Measurements from ENCODE around the gene PTER. TPM values are rescaled to one million over a fixed set of nuclear protein-coding genes. Genes with fewer than 3 reads are reported as not detected.

PTER gene
- total RNA-seq, 1 donor, result 29.7 TPM

DNA sequence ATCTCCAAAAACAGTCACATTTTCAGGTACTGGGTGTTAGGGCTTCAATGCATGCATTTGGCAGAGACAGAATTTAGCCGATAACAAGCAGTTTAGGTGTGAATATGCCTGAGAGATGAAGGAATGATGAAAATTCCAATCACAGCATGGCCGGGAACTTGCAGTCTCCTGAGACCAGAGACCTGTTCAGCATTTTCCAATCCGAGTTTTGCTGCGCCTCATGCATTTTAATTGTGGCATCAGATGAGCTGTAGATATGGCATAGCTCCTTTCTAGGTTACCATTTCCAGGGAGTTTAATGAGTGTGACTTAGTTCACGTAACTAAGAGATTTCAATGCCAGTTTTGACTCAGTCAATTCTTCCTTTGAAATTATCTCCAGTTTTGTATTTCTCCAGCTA is 99.3 kb downstream of the PTER start:
- TF ChIP-seq, protein P1, sequence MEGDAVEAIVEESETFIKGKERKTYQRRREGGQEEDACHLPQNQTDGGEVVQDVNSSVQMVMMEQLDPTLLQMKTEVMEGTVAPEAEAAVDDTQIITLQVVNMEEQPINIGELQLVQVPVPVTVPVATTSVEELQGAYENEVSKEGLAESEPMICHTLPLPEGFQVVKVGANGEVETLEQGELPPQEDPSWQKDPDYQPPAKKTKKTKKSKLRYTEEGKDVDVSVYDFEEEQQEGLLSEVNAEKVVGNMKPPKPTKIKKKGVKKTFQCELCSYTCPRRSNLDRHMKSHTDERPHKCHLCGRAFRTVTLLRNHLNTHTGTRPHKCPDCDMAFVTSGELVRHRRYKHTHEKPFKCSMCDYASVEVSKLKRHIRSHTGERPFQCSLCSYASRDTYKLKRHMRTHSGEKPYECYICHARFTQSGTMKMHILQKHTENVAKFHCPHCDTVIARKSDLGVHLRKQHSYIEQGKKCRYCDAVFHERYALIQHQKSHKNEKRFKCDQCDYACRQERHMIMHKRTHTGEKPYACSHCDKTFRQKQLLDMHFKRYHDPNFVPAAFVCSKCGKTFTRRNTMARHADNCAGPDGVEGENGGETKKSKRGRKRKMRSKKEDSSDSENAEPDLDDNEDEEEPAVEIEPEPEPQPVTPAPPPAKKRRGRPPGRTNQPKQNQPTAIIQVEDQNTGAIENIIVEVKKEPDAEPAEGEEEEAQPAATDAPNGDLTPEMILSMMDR (IDR thresholded peaks at IDR 0.05; ENCODE audit: extremely low read depth, low read depth, low read length), result no peak
- no peak for DNase-seq (ENCODE audit: insufficient read length, low spot score, missing footprints)
- Histone ChIP-seq H3K79me2 (ENCODE audit: insufficient read depth, low read length) (no peaks in the 10 kb centered on the region), H3K4me3 (ENCODE audit: insufficient read depth, low read length) (no peak overlapping the region), H3K4me1 (ENCODE audit: insufficient read depth, low read length) (no peaks in the 10 kb centered on the region), H3K4me2 (ENCODE audit: insufficient read depth, low read length) (no peak overlapping the region), H3K9me3 (ENCODE audit: low read depth, low read length) (no peaks in the 10 kb centered on the region), H2AFZ (ENCODE audit: low read length) (no peak overlapping the region), H4K20me1 (ENCODE audit: insufficient read depth, low read length) (no peaks in the 10 kb centered on the region), H3K27ac (ENCODE audit: low read depth, low read length) (no peak overlapping the region), H3K27me3 (ENCODE audit: insufficient read depth, low read length) (no peaks in the 10 kb centered on the region), H3K36me3 (ENCODE audit: insufficient read depth, low read length) (no peaks in the 10 kb centered on the region)

DNA sequence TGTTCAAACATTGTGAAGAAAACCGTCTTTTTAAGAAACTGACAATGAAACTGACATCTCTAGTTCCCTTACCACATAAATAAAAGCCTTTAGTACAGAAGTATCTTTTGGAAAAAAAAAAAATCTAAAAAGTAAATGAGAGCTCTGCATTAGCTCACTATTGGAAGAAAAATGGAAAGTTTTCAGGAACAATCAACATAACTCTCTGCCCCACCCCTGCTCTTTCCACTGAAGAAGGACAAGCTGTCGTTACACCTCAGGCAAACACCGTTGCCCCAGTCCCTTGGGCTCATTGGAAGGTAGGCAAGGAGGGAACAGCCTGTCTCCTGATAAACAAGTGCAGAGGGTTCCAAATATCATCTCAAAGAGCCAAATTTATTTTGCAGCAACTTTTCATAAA is 107.3 kb downstream of the PTER start:
- H4K20me1 ChIP-seq (ENCODE audit: insufficient read depth, low read length), result no peaks in the 10 kb centered on the region
- TF ChIP-seq, protein P1 (IDR thresholded peaks at IDR 0.05; ENCODE audit: extremely low read depth, low read depth, low read length), result no peak
- no peaks in the 10 kb centered on the region for H3K9me3 ChIP-seq (ENCODE audit: low read depth, low read length)

DNA sequence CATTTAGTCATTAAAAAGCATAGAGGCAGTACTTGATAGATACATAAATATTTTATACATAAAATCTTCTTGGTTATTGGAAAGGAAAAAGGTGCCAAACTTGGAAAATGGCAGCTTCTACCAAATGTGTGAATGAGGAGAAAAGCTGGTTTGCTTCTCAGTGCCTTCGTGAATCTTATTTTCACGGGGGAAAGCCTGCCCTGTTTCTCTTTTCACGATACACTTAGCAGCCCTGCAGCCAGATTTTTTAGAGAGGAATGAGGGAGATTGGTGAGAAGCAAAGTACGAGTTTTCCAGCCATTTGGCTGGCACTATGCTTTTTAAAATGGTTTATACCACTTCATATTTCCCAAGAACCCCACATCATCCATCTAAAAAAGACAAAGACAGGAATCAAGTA is 107.8 kb downstream of the PTER start:
- Histone ChIP-seq H3K36me3 (ENCODE audit: insufficient read depth, low read length) (no peaks in the 10 kb centered on the region), H3K9me3 (ENCODE audit: low read depth, low read length) (no peaks in the 10 kb centered on the region), H4K20me1 (ENCODE audit: insufficient read depth, low read length) (no peaks in the 10 kb centered on the region), H3K4me2 (ENCODE audit: insufficient read depth, low read length) (no peak overlapping the region), H3K79me2 (ENCODE audit: insufficient read depth, low read length) (no peaks in the 10 kb centered on the region), H3K4me3 (ENCODE audit: insufficient read depth, low read length) (no peak overlapping the region), H3K27ac (ENCODE audit: low read depth, low read length) (no peak overlapping the region), H3K27me3 (ENCODE audit: insufficient read depth, low read length) (no peaks in the 10 kb centered on the region), H2AFZ (ENCODE audit: low read length) (no peak overlapping the region), H3K4me1 (ENCODE audit: insufficient read depth, low read length) (no peaks in the 10 kb centered on the region)
- DNase-seq (ENCODE audit: insufficient read length, low spot score, missing footprints), result no peak
- TF ChIP-seq, protein P1 (IDR thresholded peaks at IDR 0.05; ENCODE audit: extremely low read depth, low read depth, low read length), result no peak

More for the DNA sequence above, 107.3 kb downstream of the PTER start:
- no peak for DNase-seq (ENCODE audit: insufficient read length, low spot score, missing footprints)
- no peak overlapping the region for H3K27ac ChIP-seq (ENCODE audit: low read depth, low read length)
- H3K79me2 ChIP-seq (ENCODE audit: insufficient read depth, low read length), result no peaks in the 10 kb centered on the region
- no peaks in the 10 kb centered on the region for H3K27me3 ChIP-seq (ENCODE audit: insufficient read depth, low read length)
- no peak overlapping the region for H3K4me3 ChIP-seq (ENCODE audit: insufficient read depth, low read length)
- H2AFZ ChIP-seq (ENCODE audit: low read length), result no peak overlapping the region
- H3K36me3 ChIP-seq (ENCODE audit: insufficient read depth, low read length), result no peaks in the 10 kb centered on the region
- H3K4me2 ChIP-seq (ENCODE audit: insufficient read depth, low read length), result no peak overlapping the region
- H3K4me1 ChIP-seq (ENCODE audit: insufficient read depth, low read length), result no peaks in the 10 kb centered on the region

DNA sequence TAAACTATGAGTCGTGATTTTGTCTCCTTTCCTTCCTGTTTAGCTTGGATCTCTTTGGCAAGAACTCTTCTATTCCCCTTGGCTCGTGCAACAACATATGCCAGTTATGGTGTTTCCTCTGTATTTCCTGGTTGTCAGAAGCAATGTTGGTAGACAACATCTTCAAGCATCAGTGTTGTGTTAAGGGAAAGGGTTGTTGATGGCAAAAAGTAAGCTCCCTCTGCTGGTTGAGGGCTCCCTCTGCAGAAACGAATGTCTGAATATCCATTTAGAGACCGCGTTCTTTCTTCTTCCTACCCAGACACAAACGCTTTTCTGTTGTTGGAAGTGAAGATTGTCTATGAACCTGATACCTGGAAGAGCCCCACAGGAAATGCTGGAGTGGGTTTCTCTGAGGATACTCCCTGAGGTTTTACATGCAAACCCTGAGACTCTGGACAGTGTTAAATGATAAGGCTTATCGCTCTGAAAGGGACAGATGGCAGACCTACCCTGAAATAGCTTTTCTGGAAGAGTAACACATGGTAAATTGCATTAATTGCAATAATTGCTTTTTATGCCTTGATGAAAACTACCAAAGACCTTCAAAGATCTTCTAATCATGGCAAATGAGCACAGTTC is 108.4 kb downstream of the PTER start:
- TF ChIP-seq, protein P1 (IDR thresholded peaks at IDR 0.05; ENCODE audit: extremely low read depth, low read depth, low read length), result peak; percentile 81
- DNase-seq (ENCODE audit: insufficient read length, low spot score, missing footprints), result peak; percentile 90

More for the DNA sequence above, 108.4 kb downstream of the PTER start:
- Histone ChIP-seq H4K20me1 (ENCODE audit: insufficient read depth, low read length) (no peaks in the 10 kb centered on the region), H2AFZ (ENCODE audit: low read length) (no peak overlapping the region), H3K36me3 (ENCODE audit: insufficient read depth, low read length) (no peaks in the 10 kb centered on the region), H3K79me2 (ENCODE audit: insufficient read depth, low read length) (no peaks in the 10 kb centered on the region), H3K4me1 (ENCODE audit: insufficient read depth, low read length) (no peaks in the 10 kb centered on the region), H3K9me3 (ENCODE audit: low read depth, low read length) (no peaks in the 10 kb centered on the region), H3K27ac (ENCODE audit: low read depth, low read length) (no peak overlapping the region), H3K27me3 (ENCODE audit: insufficient read depth, low read length) (no peaks in the 10 kb centered on the region), H3K4me2 (ENCODE audit: insufficient read depth, low read length) (no peak overlapping the region), H3K4me3 (ENCODE audit: insufficient read depth, low read length) (no peak overlapping the region)
